Measurements from ENCODE around the gene ST6GALNAC2.

The ST6GALNAC2 gene

DNA sequence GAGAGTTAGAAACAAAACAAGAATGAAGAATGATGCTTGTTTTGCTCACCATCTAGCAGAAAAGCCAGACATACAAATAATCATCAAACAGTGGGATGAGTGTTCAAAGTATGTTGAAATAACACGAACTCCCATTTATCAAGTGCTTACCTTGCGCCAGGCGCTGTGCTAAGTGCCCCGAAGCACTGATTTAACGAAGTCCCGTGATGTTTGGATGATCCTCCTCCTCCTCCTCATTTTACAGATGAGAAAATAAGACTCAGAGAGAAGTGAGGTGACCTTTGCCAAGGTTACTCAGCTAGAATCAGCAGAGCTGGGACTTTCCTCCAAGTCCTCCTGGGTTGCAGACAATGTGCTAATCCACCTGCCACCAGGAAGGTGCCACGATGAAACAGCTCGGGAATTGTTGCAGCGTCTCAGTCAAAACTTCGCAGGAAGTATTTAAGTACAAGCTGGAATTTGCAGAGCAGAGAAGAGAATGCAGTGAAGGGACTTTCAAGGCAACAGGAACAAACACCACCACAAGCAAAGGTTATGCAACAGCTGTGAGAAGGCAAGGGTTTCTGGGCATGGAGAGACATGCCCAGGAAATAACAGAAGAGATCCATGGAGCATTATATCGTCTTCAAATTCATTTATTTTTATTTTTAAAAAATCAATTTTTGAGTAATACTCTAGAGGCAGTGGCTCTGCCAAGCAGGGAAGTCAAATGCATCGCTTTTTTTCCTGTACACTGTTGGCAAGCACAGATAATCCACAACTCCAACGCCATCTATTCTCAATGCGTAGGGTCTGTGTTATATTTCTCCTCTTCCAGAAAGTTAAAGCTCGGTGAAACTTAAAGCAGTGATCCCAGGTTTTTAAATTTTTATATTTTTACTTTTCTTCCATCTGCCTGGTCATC, 34.7 kb downstream of the ST6GALNAC2 start:
- no peak for DNase-seq

DNA sequence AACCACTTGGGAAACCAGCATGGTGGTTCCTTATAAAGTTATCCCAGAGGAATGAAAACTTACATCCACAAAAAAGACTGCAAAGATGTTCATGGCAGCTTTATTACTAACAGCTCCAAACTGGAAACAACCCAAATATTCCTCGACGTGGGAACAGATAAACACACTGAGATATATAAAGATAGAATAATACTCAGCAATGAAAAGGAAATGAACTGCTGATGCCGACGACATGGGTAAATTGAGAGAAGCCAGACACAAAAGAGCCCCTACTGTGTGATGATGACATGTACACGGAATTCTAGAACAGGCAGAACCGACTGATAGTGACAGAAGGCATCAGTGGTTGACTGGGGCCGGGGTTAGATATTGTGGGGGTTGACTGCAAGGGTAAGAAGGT, 36.1 kb downstream of the ST6GALNAC2 start:
- DNase-seq: no peak

- DNase-seq: no peak
These were observed 36.5 kb downstream of the ST6GALNAC2 start for GRCh38 chr17:76549215-76549518.

DNA sequence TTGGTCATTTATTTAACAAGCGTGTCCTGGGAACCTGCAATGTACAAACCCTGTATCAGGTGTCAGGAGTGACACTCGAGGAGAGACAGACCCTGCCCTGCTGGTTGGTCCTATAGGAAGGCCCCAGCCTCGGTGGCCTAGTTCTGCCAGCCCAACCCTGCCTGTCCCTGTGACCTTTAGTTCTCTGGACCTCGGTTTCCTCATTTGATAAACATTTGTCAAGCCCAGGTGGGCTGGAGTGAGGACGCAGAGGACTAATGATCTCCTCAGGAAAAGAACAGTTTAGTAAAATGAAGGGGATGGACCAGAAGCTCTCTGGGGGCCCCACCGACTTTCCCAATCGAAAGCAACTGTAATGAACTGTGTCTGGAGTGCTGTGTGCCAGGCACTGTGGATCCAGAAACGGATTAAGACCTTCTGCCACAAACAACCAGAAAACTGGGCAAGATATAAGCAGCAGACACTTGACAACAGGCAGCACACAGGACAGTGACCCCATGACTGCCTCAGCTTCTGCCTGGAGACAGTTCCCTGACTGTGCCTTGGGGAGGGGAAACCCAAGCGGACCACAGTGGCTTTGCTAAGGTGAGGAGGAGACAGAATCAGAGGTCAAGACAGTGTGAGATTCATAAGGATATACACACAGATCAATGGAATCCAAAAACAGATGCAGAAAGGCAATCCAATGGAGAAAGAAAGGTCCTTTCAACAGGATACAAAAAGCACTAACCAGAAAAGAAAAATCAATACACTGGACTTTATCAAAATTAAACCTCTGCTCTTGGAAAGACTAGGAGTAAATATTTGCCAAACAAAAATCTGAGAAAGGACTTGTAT, 37.1 kb downstream of the ST6GALNAC2 start:
- DNase-seq: no peak

- DNase-seq: no peak
These were observed 37.9 kb downstream of the ST6GALNAC2 start for GRCh38 chr17:76547642-76548202.

- peak; percentile 79 for DNase-seq
These were observed 38.4 kb downstream of the ST6GALNAC2 start for GRCh38 chr17:76547183-76547641.

GRCh38 chr17:76546556-76547182, 39.0 kb downstream of the ST6GALNAC2 start:
- DNase-seq: no peak

DNA sequence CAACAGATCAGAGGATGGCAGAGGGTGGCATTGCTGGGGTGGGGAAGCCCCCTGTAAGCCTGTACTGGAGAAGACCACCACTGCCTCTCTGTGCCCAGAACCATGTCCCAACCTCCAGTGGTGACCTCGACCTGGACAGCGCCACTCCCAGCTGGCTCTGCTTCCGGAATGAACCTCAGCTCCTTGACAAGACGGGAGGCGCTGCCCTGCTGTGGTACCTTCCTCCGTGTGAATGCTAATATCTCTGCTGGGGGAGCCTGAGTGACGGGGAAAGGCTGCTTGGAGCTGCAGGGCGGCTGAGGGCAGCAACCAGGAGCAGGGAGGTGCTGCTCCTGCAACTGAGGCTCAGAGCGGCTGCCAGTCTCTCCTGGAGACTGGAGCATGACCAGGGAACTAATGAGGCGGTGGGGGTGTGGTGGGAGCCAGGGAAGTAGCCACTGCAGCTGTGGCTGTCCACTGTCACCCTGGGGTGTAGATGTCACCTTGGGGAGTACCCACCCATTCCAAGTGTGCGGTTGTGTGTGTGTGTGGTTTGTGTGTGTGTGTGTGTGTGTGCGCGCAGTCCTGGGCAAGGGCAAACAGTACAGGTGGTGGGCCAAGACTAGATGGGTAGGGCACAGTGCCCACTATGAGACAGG, 39.6 kb downstream of the ST6GALNAC2 start:
- no peak for DNase-seq

DNA sequence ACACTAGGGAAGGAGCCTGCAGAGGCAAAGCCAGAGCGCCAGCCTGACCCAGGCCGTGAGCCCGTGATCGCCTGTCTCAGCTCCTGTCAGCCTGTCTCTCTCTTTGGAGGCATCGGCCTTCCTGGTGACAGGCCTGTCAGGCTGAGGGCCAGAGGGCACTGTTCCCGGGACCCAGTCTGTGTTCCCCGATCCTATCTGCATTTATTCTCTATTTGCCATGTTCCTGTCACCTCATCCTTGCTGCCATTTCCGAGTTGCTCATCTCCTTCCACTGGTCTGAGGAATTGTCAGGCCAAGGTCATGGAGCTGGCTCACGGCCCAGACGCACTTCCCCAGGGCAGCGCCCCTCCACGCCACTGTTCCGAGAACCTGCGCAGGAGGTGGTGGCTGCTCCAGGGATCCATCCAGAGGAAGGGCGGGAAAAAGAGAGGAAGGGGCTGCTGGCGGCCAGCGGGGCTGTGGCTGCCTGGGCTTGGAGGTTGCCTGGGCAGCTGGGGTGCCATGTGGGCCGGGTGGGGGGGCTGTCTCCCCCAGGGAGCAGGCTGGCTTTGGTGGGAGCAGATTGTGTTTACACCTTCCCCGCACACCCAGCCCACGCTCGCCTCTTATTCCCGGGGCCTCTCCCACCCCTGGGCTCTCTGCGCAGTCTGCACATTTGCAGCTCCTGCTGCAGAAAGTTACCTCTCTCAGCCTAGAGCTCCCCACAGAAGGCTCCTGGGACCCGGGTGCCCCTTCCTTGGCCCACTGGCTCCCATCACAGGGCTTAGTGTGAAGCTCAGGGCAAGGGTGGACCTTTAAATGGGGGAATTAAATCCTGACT, 40.9 kb downstream of the ST6GALNAC2 start:
- no peak for DNase-seq

GRCh38 chr17:76543826-76544545, 41.7 kb downstream of the ST6GALNAC2 start:
- DNase-seq: no peak

- DNase-seq: no peak
These were observed 42.2 kb downstream of the ST6GALNAC2 start for GRCh38 chr17:76543482-76543825.

DNA sequence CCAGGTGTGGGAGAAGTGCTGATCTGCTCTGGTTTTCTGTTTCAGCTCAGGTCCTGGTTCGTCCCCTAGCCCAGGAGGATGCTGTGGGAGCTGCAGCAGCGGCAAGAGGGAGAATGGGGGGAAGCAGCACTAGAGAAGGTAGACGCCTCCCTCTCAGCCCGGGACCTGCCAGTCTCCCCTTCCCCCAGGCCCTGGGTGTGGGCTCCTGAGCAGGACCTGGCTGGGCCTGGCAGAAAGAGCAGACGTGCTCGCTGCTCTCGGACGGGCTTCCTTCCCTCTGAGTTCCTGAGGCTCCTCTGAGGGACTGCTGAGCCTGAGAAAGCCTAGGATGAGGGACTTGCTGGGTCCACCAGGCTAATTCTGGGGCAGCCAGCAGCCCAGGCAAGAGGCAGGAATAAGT, 42.7 kb downstream of the ST6GALNAC2 start:
- no peak for DNase-seq

- DNase-seq: no peak
These were observed 43.1 kb downstream of the ST6GALNAC2 start for GRCh38 chr17:76542566-76542971.

- no peak for DNase-seq
These were observed 43.8 kb downstream of the ST6GALNAC2 start for GRCh38 chr17:76541739-76542454.

GRCh38 chr17:76540381-76541300, 45.0 kb downstream of the ST6GALNAC2 start:
- peak; percentile 87 for DNase-seq

- DNase-seq: no peak
These were observed 45.9 kb downstream of the ST6GALNAC2 start, which contains the start of gene PRCD for GRCh38 chr17:76539631-76540271. PRCD (plus strand) TSS chr17:76540044; CDS start chr17:76540142, 98 bp downstream.

DNA sequence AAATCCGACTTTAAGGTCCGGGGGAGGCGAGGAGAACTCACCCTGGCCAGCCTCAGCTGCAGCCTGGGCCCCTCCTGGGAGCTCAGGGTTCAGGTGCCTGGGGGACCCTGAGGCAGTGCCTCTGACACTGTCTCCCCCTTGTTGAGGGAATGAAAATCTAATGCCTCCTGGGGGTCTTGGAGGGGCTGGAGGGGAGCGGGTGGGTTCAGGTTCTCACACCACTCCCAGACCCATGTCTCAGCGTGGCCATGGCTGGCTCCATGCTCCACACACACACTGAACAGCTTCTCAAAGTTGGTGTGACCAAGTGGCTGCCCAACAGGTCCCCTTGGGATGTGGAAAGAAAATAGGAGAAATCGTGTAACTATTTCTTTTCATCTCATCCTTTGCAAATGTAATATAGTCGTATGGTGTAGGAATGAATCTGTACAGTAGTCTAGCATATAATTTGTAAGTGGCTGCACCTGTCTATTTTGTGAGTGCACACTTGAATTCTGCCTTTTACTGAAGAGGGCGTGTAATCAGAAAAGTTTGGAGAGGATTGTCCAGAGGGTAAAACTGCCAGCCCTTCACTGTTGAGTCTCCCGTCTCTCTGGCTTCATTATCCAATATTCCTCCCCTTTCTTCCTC, 46.6 kb downstream of the ST6GALNAC2 start:
- DNase-seq: no peak

DNA sequence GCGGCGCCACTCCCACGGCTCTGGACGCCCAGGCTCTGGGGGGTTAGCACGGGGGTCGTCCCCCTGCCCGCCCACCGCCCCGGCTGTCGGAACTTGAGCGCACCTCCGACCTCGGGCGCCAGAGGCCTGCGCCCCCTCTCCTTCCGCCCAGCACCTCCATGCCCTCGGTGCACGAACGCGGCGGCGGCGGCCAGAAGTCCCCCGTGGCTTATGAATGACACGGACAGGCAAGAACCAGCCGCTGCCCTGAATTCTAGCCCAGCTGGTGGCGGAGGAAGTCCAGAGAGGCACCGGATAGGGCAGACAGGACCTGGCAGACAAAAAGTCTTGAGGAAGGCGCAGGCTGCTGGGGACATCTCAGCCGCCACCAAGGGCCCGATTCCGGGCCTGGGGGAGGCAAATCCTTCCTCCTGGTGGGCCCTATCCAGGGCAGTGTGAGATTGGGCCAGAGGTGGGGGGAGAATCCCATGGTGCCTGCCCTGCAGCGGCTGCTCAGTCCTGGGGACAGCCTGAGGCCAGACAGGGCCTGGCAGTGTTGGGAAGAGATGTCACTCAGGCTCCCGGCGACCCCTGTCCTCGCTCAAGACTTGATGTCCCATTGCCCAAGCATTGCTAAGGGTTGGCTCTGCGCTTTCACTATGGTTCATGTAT, 47.3 kb downstream of the ST6GALNAC2 start:
- DNase-seq: no peak

Measured in hematopoietic multipotent progenitor cell treated with erythropoietin and hydrocortisone succinate and interleukin-3 and kit ligand, for 8 days (in vitro differentiated cells).